HepG2 (cell line): Measurements from ENCODE around the gene GUSB. TPM values are rescaled to one million over a fixed set of nuclear protein-coding genes. Genes with fewer than 3 reads are reported as not detected.

Experiments used
- ELF4 ChIP-seq: sonication (generic); formaldehyde crosslinking; IDR thresholded peaks from 2 replicates; pipeline ENCODE4 v1.5.0; 2020; ENCODE audit warnings: missing genetic modification reagents, mild to moderate bottlenecking, moderate library complexity, borderline replicate concordance
- GATA4 ChIP-seq: sonication (generic); IDR thresholded peaks from 2 replicates; pipeline ENCODE4 v1.6.1; 2016; ENCODE audit warnings: antibody characterized with exemption, low read depth, borderline replicate concordance
- GRHL1 ChIP-seq: sonication (generic); formaldehyde crosslinking; conservative IDR thresholded peaks from 2 replicates; pipeline ENCODE4 v1.8.0; 2022; ENCODE audit warnings: missing genetic modification reagents
- HDAC1 ChIP-seq: sonication (generic); formaldehyde crosslinking; IDR thresholded peaks from 2 replicates; pipeline ENCODE4 v1.5.1; 2020; ENCODE audit warnings: mild to moderate bottlenecking, missing genetic modification reagents
- HHEX ChIP-seq: IDR thresholded peaks from 2 replicates; pipeline ENCODE4 v1.6.1; 2016; ENCODE audit warnings: control low read depth
- HOXA3 ChIP-seq: sonication (generic); formaldehyde crosslinking; IDR thresholded peaks from 2 replicates; pipeline ENCODE4 v1.5.0; 2020; ENCODE audit warnings: missing genetic modification reagents
- KIAA2018 ChIP-seq: sonication (generic); formaldehyde crosslinking; IDR thresholded peaks from 2 replicates; pipeline ENCODE4 v1.5.0; 2020; ENCODE audit warnings: mild to moderate bottlenecking, missing genetic modification reagents, borderline replicate concordance
- MZF1 ChIP-seq: sonication (generic); formaldehyde crosslinking; IDR thresholded peaks from 2 replicates; pipeline ENCODE4 v1.8.1; 2023; ENCODE audit warnings: mild to moderate bottlenecking, missing genetic modification reagents, borderline replicate concordance
- PCBP1 ChIP-seq: fragments of 200-400 bp; formaldehyde crosslinking; IDR thresholded peaks from 2 replicates; pipeline ENCODE4 v1.6.1; 2017; ENCODE audit warnings: mild to moderate bottlenecking, low read depth, low read length, borderline replicate concordance
- REL ChIP-seq: sonication (generic); formaldehyde crosslinking; conservative IDR thresholded peaks from 2 replicates; pipeline ENCODE4 v1.8.0; 2022; ENCODE audit warnings: mild to moderate bottlenecking, missing genetic modification reagents, moderate library complexity
- XRCC5 ChIP-seq: fragments of 200-400 bp; formaldehyde crosslinking; optimal IDR thresholded peaks from 2 replicates; pipeline ENCODE3; 2017; ENCODE audit warnings: mild to moderate bottlenecking, low read length
- ZFYVE20 ChIP-seq: sonication (generic); formaldehyde crosslinking; IDR thresholded peaks from 2 replicates; pipeline ENCODE4 v1.8.0; 2023; ENCODE audit warnings: low read depth, mild to moderate bottlenecking, moderate library complexity, missing genetic modification reagents, borderline replicate concordance
- ZNF362 ChIP-seq: sonication (generic); formaldehyde crosslinking; IDR thresholded peaks from 2 replicates; pipeline ENCODE4 v1.4.0; 2020; ENCODE audit warnings: missing genetic modification reagents, mild to moderate bottlenecking, borderline replicate concordance
- polyA plus RNA-seq, 8 experiments: library from polyadenylated mRNA; depleted of rRNA in 3 of 8; stranded (reverse) in 7 of 8; unstranded in 1 of 8; fragments of >200 nt; fragmentation: Illumina TruSeq in 4 of 8; extraction: Trizol in 4 of 8; gene quantifications; 2 replicates each; pipeline versions ENCODE4 v1.2.1 to v1.2.3, GENCODE V29; 2011 to 2016; ENCODE audit warnings: low read depth in 4 of 8, missing spikeins in 1 of 8, mixed read lengths in 1 of 8; ENCODE audit not compliant: insufficient read depth in 1 of 8
- total RNA-seq, 5 experiments: library from RNA; depleted of rRNA; stranded (reverse); fragments of >200 nt; fragmentation: Illumina TruSeq; extraction: Trizol; gene quantifications; 2 replicates each; pipeline ENCODE4 v1.2.3, GENCODE V29; 2016; ENCODE audit warnings: low read depth in 1 of 5
- TF ChIP-seq, protein P1 (sequence below): sonication (generic); formaldehyde crosslinking; IDR thresholded peaks from 2 replicates; pipeline ENCODE4 v1.4.0; 2020; ENCODE audit warnings: missing genetic modification reagents

Gene GUSB
- total and polyA plus RNA-seq, 2 of the 13 experiments (the other 11 are each of a cell fraction or from before 2014, with no cell fraction given), result 18.8 to 60.0 TPM

DNA sequence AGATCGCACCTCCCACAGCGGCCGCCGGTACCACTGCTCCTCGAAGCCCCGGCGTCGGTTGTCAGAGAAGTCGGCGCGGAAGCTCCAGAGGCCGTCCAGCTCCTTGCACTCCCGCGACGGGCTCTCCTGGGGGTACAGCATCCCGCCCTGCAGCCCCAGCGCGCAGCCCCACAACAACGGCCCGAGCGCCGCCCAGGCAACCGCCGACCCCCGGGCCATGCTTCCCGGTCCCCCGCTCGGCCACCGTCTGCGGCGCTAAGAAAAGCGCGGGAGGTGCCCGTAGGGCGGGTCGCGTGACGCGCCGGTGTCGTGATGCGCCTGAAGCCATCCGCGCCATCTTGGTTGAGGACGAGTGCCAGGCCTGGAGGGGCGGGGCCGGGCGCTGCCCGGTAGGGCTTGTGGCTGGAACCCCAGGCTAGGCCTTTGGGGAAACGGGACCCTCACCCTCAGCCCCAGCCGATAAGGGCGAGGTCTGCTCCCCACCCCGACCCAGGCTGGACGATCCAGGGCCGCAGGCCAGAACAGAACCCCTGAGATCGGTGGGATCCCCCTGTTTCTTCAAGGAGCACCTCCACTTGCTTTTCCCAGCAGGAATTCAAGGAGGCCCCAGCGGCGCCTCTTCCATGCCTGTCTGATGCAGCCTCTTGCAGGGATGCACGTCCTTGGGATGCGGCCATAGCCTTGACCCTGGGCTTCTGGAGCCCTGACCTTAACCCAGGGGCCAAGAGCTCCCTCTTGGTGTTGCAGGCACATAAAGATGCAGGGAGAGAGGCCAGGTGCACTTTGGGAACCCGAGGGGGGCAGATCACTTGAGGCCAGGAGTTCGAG lies at the start of gene GUSB (continued):
- no peak; the same call in 1 of the 2 replicates for TF ChIP-seq KIAA2018
- TF ChIP-seq HOXA3 (CRISPR knock-in tag), result peak; percentile 99
- TF ChIP-seq HHEX, result 0 out of 2 replicates have a peak, but pooled peaks have one; percentile 28
- peak; percentile 99 for TF ChIP-seq HDAC1 (CRISPR knock-in tag)
- TF ChIP-seq, protein P1, sequence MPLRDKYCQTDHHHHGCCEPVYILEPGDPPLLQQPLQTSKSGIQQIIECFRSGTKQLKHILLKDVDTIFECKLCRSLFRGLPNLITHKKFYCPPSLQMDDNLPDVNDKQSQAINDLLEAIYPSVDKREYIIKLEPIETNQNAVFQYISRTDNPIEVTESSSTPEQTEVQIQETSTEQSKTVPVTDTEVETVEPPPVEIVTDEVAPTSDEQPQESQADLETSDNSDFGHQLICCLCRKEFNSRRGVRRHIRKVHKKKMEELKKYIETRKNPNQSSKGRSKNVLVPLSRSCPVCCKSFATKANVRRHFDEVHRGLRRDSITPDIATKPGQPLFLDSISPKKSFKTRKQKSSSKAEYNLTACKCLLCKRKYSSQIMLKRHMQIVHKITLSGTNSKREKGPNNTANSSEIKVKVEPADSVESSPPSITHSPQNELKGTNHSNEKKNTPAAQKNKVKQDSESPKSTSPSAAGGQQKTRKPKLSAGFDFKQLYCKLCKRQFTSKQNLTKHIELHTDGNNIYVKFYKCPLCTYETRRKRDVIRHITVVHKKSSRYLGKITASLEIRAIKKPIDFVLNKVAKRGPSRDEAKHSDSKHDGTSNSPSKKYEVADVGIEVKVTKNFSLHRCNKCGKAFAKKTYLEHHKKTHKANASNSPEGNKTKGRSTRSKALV (CRISPR knock-in tag), result peak; percentile 73
- TF ChIP-seq GATA4, result peak; percentile 54
- peak; percentile 35; the same call in 1 of the 2 replicates for TF ChIP-seq ELF4 (CRISPR knock-in tag)
- TF ChIP-seq MZF1, result no peak
- no peak for TF ChIP-seq GRHL1 (CRISPR knock-in tag)
- TF ChIP-seq REL (CRISPR knock-in tag), result 0 out of 2 replicates have a peak, but pooled peaks have one; percentile 76
- no peak; the same call in 1 of the 2 replicates for TF ChIP-seq PCBP1
- peak; percentile 77 for TF ChIP-seq XRCC5
- peak; percentile 57; the same call in 1 of the 2 replicates for TF ChIP-seq ZNF362
- TF ChIP-seq ZFYVE20, result 0 out of 2 replicates have a peak, but pooled peaks have one; percentile 51
